Peyer's patch (tissue), 4 donors: Measurements from ENCODE around the gene GLI3.

Experiments
- POLR2A ChIP-seq, 2 donors: fragments of 450-650 bp; IDR thresholded peaks; one replicate each; pipeline ENCODE4 v1.5.1; 2017; ENCODE audit warnings: antibody characterized with exemption in 2 of 2, mild to moderate bottlenecking in 2 of 2, moderate library complexity in 2 of 2
- TF ChIP-seq, protein P1 (sequence below), 6 experiments: fragments of 450-650 bp in 4 of 6; fragments of 200-600 bp in 2 of 6; sonication (generic) in 1 of 6; IDR thresholded peaks; one replicate each; pipeline ENCODE4 v1.5.1; 2017 to 2019; ENCODE audit warnings: antibody characterized with exemption in 6 of 6, mild to moderate bottlenecking in 3 of 6, moderate library complexity in 1 of 6

- TF ChIP-seq POLR2A (IDR thresholded peaks at IDR 0.05): no peak
- TF ChIP-seq, protein P1, sequence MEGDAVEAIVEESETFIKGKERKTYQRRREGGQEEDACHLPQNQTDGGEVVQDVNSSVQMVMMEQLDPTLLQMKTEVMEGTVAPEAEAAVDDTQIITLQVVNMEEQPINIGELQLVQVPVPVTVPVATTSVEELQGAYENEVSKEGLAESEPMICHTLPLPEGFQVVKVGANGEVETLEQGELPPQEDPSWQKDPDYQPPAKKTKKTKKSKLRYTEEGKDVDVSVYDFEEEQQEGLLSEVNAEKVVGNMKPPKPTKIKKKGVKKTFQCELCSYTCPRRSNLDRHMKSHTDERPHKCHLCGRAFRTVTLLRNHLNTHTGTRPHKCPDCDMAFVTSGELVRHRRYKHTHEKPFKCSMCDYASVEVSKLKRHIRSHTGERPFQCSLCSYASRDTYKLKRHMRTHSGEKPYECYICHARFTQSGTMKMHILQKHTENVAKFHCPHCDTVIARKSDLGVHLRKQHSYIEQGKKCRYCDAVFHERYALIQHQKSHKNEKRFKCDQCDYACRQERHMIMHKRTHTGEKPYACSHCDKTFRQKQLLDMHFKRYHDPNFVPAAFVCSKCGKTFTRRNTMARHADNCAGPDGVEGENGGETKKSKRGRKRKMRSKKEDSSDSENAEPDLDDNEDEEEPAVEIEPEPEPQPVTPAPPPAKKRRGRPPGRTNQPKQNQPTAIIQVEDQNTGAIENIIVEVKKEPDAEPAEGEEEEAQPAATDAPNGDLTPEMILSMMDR (IDR thresholded peaks at IDR 0.05): no peak
Measured at GRCh38 chr7:42125321-42125720, 111.7 kb downstream of the GLI3 start.
